Measurements from ENCODE around the gene TMEFF2. TPM values are rescaled to one million over a fixed set of nuclear protein-coding genes. Genes with fewer than 3 reads are reported as not detected.

Gene TMEFF2
- total and polyA plus RNA-seq, 2 donors (not counting 1 experiment from before 2014, with no cell fraction given): not detected

- intact Hi-C loops (cut with micrococcal nuclease): no loop called here
- ATAC-seq (ENCODE audit: low read depth): no peak
- H3K4me1 ChIP-seq (ENCODE audit: control insufficient read depth in 2 of 2, insufficient read depth in 2 of 2, low read length in 2 of 2): peaks cover 28 to 31% of the 10 kb centered on the region in 2 donors
- H3K4me1 Mint-ChIP-seq: peaks cover 29% of the 10 kb centered on the region
- no peak overlapping the region for H2AFZ ChIP-seq (ENCODE audit: insufficient read depth, low read depth, low read length, poor library complexity, severe bottlenecking)
- no peaks in the 10 kb centered on the region for H3K9me3 Mint-ChIP-seq (ENCODE audit: insufficient read depth)
- no peaks in the 10 kb centered on the region for H3K79me2 ChIP-seq (ENCODE audit: control insufficient read depth, insufficient read depth, low read length)
- H3K27ac Mint-ChIP-seq: no peak overlapping the region
- H3K4me3 ChIP-seq (ENCODE audit: control extremely low read depth in 1 of 5, extremely low read depth in 1 of 5, insufficient read depth in 1 of 5, low read depth in 2 of 5, low read length in 4 of 5): no peak overlapping the region
- ChIA-PET POLR2A (no interaction called here), CTCF (no interaction called here)
- H3K4me2 ChIP-seq (replicated peaks; ENCODE audit: low read depth, low read length, poor library complexity, severe bottlenecking): no peak overlapping the region
- peaks cover 0 to 49% (median 38%) of the 10 kb centered on the region in 4 experiments for H3K27me3 ChIP-seq (replicated peaks in 1 of 4; ENCODE audit: control extremely low read depth in 1 of 4, control insufficient read depth in 3 of 4, insufficient read depth in 4 of 4, low read length in 3 of 4)
- peaks cover 39% of the 10 kb centered on the region for H3K27me3 Mint-ChIP-seq
- H3K9ac ChIP-seq (ENCODE audit: low read length): no peak overlapping the region
- no peak for DNase-seq
- H3K4me3 Mint-ChIP-seq: no peak overlapping the region
- H4K20me1 ChIP-seq (ENCODE audit: control insufficient read depth, insufficient read depth, low read length, poor library complexity, severe bottlenecking): no peaks in the 10 kb centered on the region
- H3K27ac ChIP-seq (ENCODE audit: low read length in 2 of 2): no peak overlapping the region
- 100% methylated on average over 1 of the region's 1 CpG for WGBS (ENCODE audit: insufficient coverage)
- H3K36me3 ChIP-seq (replicated peaks in 1 of 2; ENCODE audit: control extremely low read depth in 1 of 2, control insufficient read depth in 1 of 2, extremely low read depth in 1 of 2, insufficient read depth in 2 of 2, low read length in 1 of 2): no peaks in the 10 kb centered on the region
- TF ChIP-seq EZH2 (IDR thresholded peaks at IDR 0.05; ENCODE audit: borderline replicate concordance, insufficient read depth, low read depth, low read length, poor library complexity, severe bottlenecking): no peak
- no peak for TF ChIP-seq CTCF (IDR thresholded peaks at IDR 0.05)
- H3K9me3 ChIP-seq (ENCODE audit: control extremely low read depth in 1 of 3, control insufficient read depth in 2 of 3, insufficient read depth in 1 of 3, low read length in 2 of 3): peaks cover 0 to 14% (median 0%) of the 10 kb centered on the region in 3 donors
Observed at GRCh38 chr2:192197357-192197756, 2.6 kb upstream of the TMEFF2 start.

DNA sequence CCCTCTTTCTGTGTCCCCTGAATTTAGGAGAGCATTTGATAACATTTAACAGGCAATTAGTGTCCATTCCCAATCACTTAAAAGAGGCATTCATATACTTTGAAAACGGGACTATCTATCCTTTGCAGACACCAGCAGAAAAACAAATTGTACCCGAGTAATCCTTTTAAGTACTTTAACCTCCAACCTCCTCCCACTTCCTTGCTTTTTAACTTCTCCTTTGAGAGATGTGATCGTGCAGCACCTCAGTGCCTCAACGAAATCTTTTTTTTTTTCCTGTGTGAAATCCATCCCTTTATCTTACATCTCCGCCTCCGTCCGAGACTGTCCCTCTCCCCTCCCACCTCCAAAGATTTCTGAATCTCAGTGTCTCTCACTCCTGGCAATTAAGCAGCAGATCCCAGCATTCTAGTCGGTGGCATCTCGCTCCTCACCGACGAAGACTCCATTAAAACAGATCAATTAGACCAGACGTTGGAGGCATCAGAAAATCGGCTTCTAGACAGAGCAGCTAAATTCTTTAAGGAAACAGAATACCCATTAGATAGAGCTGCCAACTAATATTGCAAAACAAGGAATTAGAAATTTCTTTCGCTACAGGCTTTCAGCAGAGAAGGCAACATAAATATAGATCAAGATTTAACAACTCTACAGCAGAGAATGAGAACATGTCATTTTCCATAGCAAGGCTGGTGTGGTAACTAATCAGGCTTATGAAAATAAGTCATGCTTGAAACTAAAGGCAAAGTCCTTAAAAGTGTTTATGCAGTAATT is 1.9 kb upstream of the TMEFF2 start:
- peak overlapping the region; percentile 85 for H3K4me3 Mint-ChIP-seq
- TF ChIP-seq CTCF (IDR thresholded peaks at IDR 0.05) (no peak), EZH2 (IDR thresholded peaks at IDR 0.05; ENCODE audit: borderline replicate concordance, insufficient read depth, low read depth, low read length, poor library complexity, severe bottlenecking) (no peak)
- H2AFZ ChIP-seq (ENCODE audit: insufficient read depth, low read depth, low read length, poor library complexity, severe bottlenecking): peak overlapping the region; percentile 76
- ATAC-seq (ENCODE audit: low read depth): no peak
- H3K4me2 ChIP-seq (replicated peaks; ENCODE audit: low read depth, low read length, poor library complexity, severe bottlenecking): peak overlapping the region; percentile 87
- H3K9ac ChIP-seq (ENCODE audit: low read length): peak overlapping the region; percentile 63
- peaks cover 41% of the 10 kb centered on the region for H3K27me3 Mint-ChIP-seq
- ChIA-PET CTCF (no interaction called here), POLR2A (no interaction called here)
- 8% methylated on average over 12 of the region's 14 CpGs for whole genome bisulfite sequencing (ENCODE audit: insufficient coverage)
- no peaks in the 10 kb centered on the region for H3K36me3 ChIP-seq (replicated peaks in 1 of 2; ENCODE audit: control extremely low read depth in 1 of 2, control insufficient read depth in 1 of 2, extremely low read depth in 1 of 2, insufficient read depth in 2 of 2, low read length in 1 of 2)
- H4K20me1 ChIP-seq (ENCODE audit: control insufficient read depth, insufficient read depth, low read length, poor library complexity, severe bottlenecking): no peaks in the 10 kb centered on the region
- peaks cover 28 to 31% of the 10 kb centered on the region in 2 donors for H3K4me1 ChIP-seq (ENCODE audit: control insufficient read depth in 2 of 2, insufficient read depth in 2 of 2, low read length in 2 of 2)
- H3K27ac Mint-ChIP-seq: no peak overlapping the region
- H3K4me3 ChIP-seq (ENCODE audit: control extremely low read depth in 1 of 5, extremely low read depth in 1 of 5, insufficient read depth in 1 of 5, low read depth in 2 of 5, low read length in 4 of 5): peak overlapping the region in 1 of 5 experiments; percentile 43
- no peak overlapping the region for H3K27ac ChIP-seq (ENCODE audit: low read length in 2 of 2)
- DNase-seq: peak; percentile 10
- intact Hi-C loops (cut with micrococcal nuclease): no loop called here
- peaks cover 0 to 14% (median 0%) of the 10 kb centered on the region in 3 donors for H3K9me3 ChIP-seq (ENCODE audit: control extremely low read depth in 1 of 3, control insufficient read depth in 2 of 3, insufficient read depth in 1 of 3, low read length in 2 of 3)
- H3K9me3 Mint-ChIP-seq (ENCODE audit: insufficient read depth): no peaks in the 10 kb centered on the region
- H3K79me2 ChIP-seq (ENCODE audit: control insufficient read depth, insufficient read depth, low read length): no peaks in the 10 kb centered on the region
- peaks cover 29% of the 10 kb centered on the region for H3K4me1 Mint-ChIP-seq
- peaks cover 0 to 50% (median 42%) of the 10 kb centered on the region in 4 experiments for H3K27me3 ChIP-seq (replicated peaks in 1 of 4; ENCODE audit: control extremely low read depth in 1 of 4, control insufficient read depth in 3 of 4, insufficient read depth in 4 of 4, low read length in 3 of 4)

Measured in B cell (primary cell).